A673 (cell line): ENCODE results near the gene UBA52. TPM values are rescaled to one million over a fixed set of nuclear protein-coding genes. Genes with fewer than 3 reads are reported as not detected.
A peak's percentile ranks its signal among the peaks of the same experiment; 100 is the strongest.

Experiments
- BruUV-seq: library from RNA; stranded (reverse); fragments of 400-500 nt; replicated peaks from 2 replicates; lab custom pipeline; 2021; lab: Mats Ljungman, UMichigan
- CTCF ChIA-PET: fragments of 300-600 bp; sonication (Branson Sonifier 250); formaldehyde crosslinking; loops from one replicate; lab custom pipeline; 2022; ENCODE audit warnings: antibody characterized with exemption; lab: Charles Lee
- POLR2A ChIA-PET: fragments of 300-600 bp; sonication (Branson Sonifier 250); formaldehyde crosslinking; loops from one replicate; lab custom pipeline; 2022; ENCODE audit warnings: antibody characterized with exemption; ENCODE audit not compliant: low non-redundant PET; lab: Charles Lee
- DNase-seq: peaks from one replicate; pipeline ENCODE4 v3.0.0-alpha.2; 2015; ENCODE audit warnings: low spot score
- H3K27ac ChIP-seq: fragments of 200-600 bp; sonication (generic); 2 replicates; pipeline ENCODE4 v1.5.1; 2016; ENCODE audit warnings: mixed run types, low read depth, mild to moderate bottlenecking, mixed read lengths, antibody characterized with exemption, low read length; ENCODE audit not compliant: poor library complexity, severe bottlenecking
- H3K27me3 ChIP-seq: fragments of 200-600 bp; sonication (generic); replicated peaks from 2 replicates; pipeline ENCODE4 v1.6.1; 2017; ENCODE audit warnings: mixed run types, low read depth, mild to moderate bottlenecking, mixed read lengths, antibody characterized with exemption, low read length; ENCODE audit not compliant: insufficient read depth, poor library complexity
- H3K36me3 ChIP-seq: fragments of 200-600 bp; sonication (generic); 2 replicates; pipeline ENCODE4 v1.6.1; 2016; ENCODE audit warnings: mixed run types, mild to moderate bottlenecking, mixed read lengths, antibody characterized with exemption, low read length; ENCODE audit not compliant: insufficient read depth, poor library complexity, severe bottlenecking
- H3K4me1 ChIP-seq: fragments of 200-600 bp; sonication (generic); 2 replicates; pipeline ENCODE4 v1.6.1; 2017; ENCODE audit warnings: mixed run types, mild to moderate bottlenecking, mixed read lengths, antibody characterized with exemption, low read length; ENCODE audit not compliant: insufficient read depth, poor library complexity, severe bottlenecking
- H3K4me3 ChIP-seq: fragments of 200-600 bp; sonication (generic); 2 replicates; pipeline ENCODE4 v1.5.1; 2016; ENCODE audit warnings: low read depth, mixed run types, mild to moderate bottlenecking, mixed read lengths, low read length; ENCODE audit not compliant: poor library complexity, severe bottlenecking
- H3K9me3 ChIP-seq: fragments of 200-600 bp; sonication (generic); 2 replicates; pipeline ENCODE4 v1.6.1; 2016; ENCODE audit warnings: mixed run types, low read depth, mild to moderate bottlenecking, mixed read lengths, antibody characterized with exemption, low read length; ENCODE audit not compliant: poor library complexity, severe bottlenecking
- EZH2 ChIP-seq: fragments of 200-600 bp; sonication (generic); IDR thresholded peaks from 2 replicates; pipeline ENCODE4 v1.6.1; 2017; ENCODE audit warnings: borderline replicate concordance, low read depth, mild to moderate bottlenecking, mixed read lengths, antibody characterized with exemption, low read length; ENCODE audit not compliant: poor library complexity, severe bottlenecking
- intact Hi-C: fragments of 100-400 bp; cut with micrococcal nuclease; formaldehyde crosslinking; loops from one replicate; pipeline ENCODE4 v1.10.0; 2022; ENCODE audit not compliant: unreplicated experiment
- total RNA-seq: library from RNA; stranded (reverse); gene quantifications from 2 replicates; pipeline ENCODE4 v1.2.3, GENCODE V29; 2021
- TF ChIP-seq, protein P1 (sequence below): fragments of 300-800, 200-600 bp; sonication (generic); conservative IDR thresholded peaks from 2 replicates; pipeline ENCODE4 v1.5.1; 2017; ENCODE audit warnings: low read depth, mild to moderate bottlenecking, antibody characterized with exemption, low read length, moderate library complexity, mixed read lengths

Gene UBA52
- total RNA-seq, 1 experiment from 2014 or later: 1,348 TPM

DNA sequence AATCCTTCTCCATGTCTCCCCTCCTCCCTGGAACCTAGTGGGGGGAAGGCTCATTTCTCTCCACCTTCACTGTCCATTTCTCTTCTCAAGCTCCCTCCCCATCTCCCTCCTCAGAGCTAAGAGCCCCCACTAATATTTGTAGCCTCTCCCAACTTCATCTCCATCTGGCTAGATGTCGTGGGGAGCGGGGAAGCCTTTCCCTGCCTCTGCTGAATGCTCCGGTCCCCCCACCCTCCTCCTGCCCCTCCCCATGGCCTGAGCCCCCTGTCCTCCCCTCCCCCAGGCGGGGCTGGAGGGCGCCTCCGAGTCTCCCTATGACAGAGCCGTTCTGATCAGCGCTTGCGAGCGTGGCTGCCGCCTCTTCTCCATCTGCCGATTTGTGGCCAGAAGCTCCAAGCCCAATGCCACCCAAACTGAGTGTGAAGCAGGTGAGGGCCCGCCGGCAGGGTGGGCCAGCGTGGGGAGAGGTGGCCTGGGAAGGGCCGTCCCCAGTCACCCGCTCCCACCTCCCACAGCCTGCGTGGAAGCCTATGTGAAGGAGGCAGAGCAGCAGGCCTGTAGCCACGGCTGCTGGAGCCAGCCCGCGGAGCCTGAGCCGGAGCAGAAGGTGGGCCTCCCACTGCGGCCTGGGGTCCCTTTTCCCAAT is 42.1 kb downstream of the UBA52 start:
- POLR2A ChIA-PET: no interaction called here
- CTCF ChIA-PET: no interaction called here
- DNase-seq: no peak
- Histone ChIP-seq H3K4me3 (peak overlapping the region; percentile 56), H3K9me3 (no peaks in the 10 kb centered on the region), H3K36me3 (no peaks in the 10 kb centered on the region), H3K27me3 (no peaks in the 10 kb centered on the region), H3K27ac (no peak overlapping the region), H3K4me1 (peaks cover 37% of the 10 kb centered on the region)
- BruUV-seq: no TSS peak
- TF ChIP-seq, protein P1, sequence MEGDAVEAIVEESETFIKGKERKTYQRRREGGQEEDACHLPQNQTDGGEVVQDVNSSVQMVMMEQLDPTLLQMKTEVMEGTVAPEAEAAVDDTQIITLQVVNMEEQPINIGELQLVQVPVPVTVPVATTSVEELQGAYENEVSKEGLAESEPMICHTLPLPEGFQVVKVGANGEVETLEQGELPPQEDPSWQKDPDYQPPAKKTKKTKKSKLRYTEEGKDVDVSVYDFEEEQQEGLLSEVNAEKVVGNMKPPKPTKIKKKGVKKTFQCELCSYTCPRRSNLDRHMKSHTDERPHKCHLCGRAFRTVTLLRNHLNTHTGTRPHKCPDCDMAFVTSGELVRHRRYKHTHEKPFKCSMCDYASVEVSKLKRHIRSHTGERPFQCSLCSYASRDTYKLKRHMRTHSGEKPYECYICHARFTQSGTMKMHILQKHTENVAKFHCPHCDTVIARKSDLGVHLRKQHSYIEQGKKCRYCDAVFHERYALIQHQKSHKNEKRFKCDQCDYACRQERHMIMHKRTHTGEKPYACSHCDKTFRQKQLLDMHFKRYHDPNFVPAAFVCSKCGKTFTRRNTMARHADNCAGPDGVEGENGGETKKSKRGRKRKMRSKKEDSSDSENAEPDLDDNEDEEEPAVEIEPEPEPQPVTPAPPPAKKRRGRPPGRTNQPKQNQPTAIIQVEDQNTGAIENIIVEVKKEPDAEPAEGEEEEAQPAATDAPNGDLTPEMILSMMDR: no peak
- TF ChIP-seq EZH2: no peak
- intact Hi-C loops: no loop called here

DNA sequence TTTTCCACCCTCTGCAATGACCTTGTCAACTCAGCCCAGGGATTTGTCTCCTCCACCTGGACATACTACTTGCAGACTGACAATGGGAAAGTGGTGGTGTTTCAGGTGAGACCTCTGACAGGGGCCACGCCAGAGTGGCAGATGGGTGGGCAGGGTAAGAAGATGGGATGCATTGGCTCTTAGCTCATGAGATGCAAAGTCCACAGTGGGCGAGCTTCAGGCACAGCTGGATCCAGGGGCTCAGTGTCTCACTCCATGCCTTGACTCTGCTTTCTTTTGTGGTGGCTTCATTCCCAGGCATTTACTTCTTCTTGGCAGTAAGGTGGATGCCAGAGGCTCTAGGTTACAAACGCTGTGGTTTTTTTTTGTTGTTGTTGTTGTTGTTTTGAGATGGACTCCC is 44.4 kb downstream of the UBA52 start:
- no TSS peak for BruUV-seq
- CTCF ChIA-PET: no interaction called here
- Histone ChIP-seq H3K27me3 (no peaks in the 10 kb centered on the region), H3K27ac (no peak overlapping the region), H3K4me3 (no peak overlapping the region), H3K36me3 (no peaks in the 10 kb centered on the region), H3K9me3 (no peaks in the 10 kb centered on the region), H3K4me1 (peaks cover 15% of the 10 kb centered on the region)
- POLR2A ChIA-PET: no interaction called here
- TF ChIP-seq, protein P1: no peak
- no peak for TF ChIP-seq EZH2
- no peak for DNase-seq
- intact Hi-C loops: no loop called here

DNA sequence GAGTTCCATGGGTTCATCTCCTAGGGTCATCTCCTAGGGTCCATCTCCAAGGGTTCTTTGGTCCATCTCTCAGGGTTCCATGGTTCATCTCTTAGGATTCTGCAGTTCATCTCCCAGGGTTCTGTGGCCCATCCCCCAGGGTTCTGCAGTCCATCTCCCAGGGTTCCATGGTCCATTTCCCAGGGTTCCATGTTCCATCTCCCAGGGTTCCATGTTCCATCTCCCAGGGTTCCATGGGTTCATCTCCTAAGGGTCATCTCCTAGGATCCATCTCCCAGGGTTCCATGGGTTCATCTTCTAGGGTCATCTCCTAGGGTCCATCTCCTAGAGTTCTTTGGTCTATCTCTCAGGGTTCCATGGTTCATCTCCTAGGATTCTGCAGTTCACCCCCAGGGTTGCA is 45.9 kb downstream of the UBA52 start:
- TF ChIP-seq, protein P1: no peak
- ChIA-PET POLR2A (no interaction called here), CTCF (no interaction called here)
- Histone ChIP-seq H3K4me1 (no peaks in the 10 kb centered on the region), H3K4me3 (no peak overlapping the region), H3K9me3 (no peaks in the 10 kb centered on the region), H3K27me3 (no peaks in the 10 kb centered on the region), H3K36me3 (no peaks in the 10 kb centered on the region), H3K27ac (no peak overlapping the region)
- no peak for DNase-seq
- intact Hi-C loops: no loop called here
- BruUV-seq: no TSS peak
